ENCODE measurements around the gene METAP1.
"Not testable (repeated sequence)": the region's sequence is repeated elsewhere in the genome, so short reads cannot be mapped to it uniquely, and the experiment has no call there.

METAP1 gene

DNA sequence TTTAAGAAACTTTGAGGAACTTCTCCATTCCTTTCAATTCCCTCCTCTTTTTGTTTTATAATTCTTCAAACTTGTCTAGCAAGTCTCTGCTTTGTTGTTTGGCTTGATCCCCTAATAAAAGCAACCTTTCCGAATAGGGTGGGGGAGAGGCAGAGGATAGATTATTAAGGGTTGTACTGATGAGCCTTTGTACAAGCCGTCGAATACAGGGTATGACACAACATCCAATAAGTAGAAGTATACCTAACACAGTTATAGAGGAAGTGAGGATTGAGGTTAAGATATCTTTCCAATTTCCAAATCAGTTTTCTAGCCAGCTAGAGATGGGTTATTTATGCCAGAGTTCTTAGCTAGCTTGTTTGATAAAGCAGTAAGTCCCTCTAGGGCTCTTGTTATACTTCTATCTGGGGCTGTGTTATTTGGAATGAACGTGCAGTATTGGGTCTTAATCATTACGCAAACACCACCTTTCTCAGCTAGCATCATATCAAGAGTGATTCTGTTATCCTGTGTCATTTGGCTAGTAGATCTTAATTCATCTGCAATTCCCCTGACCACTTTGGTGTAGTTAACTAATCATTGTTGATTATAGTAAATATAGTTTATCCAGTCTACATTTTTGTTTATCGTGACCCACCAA is 18.5 kb downstream of the METAP1 start:
- DNase-seq (ENCODE audit: low spot score), result no peak
- TF ChIP-seq, protein P1, sequence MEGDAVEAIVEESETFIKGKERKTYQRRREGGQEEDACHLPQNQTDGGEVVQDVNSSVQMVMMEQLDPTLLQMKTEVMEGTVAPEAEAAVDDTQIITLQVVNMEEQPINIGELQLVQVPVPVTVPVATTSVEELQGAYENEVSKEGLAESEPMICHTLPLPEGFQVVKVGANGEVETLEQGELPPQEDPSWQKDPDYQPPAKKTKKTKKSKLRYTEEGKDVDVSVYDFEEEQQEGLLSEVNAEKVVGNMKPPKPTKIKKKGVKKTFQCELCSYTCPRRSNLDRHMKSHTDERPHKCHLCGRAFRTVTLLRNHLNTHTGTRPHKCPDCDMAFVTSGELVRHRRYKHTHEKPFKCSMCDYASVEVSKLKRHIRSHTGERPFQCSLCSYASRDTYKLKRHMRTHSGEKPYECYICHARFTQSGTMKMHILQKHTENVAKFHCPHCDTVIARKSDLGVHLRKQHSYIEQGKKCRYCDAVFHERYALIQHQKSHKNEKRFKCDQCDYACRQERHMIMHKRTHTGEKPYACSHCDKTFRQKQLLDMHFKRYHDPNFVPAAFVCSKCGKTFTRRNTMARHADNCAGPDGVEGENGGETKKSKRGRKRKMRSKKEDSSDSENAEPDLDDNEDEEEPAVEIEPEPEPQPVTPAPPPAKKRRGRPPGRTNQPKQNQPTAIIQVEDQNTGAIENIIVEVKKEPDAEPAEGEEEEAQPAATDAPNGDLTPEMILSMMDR (IDR thresholded peaks at IDR 0.05; ENCODE audit: extremely low read depth, missing control alignments), result no peak

DNA sequence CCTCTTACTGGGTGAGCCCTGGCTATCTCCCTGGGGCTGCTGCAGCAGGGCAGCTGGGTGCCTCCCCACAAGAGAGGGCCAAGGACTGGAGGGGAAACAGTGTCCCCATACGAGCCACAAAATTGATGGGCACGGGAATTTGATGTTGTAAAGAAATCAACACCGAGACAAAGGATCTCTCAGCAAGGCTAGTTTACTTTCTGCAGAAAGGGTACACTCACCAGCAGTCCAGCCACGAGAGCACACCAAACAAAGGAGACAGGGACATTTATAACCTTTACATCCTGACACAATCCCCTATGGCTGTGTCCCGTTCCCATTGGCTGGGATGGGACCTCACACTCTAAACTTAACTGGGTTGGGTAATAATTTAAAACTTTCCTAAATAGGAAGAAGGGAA is 25.9 kb downstream of the METAP1 start:
- TF ChIP-seq, protein P1 (IDR thresholded peaks at IDR 0.05; ENCODE audit: extremely low read depth, missing control alignments), result no peak
- DNase-seq (ENCODE audit: low spot score), result no peak

DNA sequence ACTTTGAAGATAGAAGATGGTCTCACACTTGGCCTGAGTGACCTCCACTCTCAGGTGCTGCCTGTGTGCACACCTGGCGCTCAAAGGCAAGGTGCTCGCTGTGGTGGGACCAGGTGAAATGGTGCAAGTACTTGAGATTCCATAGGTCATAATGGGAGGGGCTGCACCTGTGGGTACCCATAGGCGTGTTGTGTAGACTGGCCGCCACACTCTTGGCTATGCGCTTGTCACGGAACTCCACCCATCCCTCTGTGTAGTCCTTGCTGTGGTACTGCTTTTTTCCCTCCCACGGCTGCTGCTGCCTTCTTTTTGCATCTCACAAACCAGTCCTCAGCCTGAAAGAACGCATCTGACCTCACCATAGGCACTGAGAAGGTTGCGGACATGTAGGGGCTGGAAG is 27.0 kb downstream of the METAP1 start:
- DNase-seq (ENCODE audit: low spot score), result no peak
- TF ChIP-seq, protein P1 (IDR thresholded peaks at IDR 0.05; ENCODE audit: extremely low read depth, missing control alignments), result no peak

DNA sequence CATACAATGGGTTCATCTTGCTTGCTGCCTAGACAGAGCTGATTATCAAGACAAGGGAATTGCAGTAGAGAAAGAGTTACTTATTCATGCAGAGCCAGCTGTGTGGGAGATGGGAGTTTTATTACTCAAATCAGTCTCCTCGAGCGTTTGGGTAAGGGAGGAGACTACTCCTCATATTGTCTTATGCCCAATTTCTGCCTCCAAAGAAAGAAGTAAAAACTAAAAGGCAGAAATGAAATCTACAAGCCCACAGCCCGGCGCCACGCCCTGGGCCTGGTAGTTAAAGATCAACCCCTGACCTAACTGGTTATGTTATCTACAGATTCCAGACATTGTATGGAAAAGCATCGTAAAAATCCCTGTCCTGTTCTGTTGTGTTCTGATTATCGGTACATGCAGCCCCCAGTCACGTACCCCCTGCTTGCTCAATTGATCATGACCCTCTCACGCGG is 28.3 kb downstream of the METAP1 start:
- DNase-seq (ENCODE audit: low spot score), result not testable (repeated sequence)

DNA sequence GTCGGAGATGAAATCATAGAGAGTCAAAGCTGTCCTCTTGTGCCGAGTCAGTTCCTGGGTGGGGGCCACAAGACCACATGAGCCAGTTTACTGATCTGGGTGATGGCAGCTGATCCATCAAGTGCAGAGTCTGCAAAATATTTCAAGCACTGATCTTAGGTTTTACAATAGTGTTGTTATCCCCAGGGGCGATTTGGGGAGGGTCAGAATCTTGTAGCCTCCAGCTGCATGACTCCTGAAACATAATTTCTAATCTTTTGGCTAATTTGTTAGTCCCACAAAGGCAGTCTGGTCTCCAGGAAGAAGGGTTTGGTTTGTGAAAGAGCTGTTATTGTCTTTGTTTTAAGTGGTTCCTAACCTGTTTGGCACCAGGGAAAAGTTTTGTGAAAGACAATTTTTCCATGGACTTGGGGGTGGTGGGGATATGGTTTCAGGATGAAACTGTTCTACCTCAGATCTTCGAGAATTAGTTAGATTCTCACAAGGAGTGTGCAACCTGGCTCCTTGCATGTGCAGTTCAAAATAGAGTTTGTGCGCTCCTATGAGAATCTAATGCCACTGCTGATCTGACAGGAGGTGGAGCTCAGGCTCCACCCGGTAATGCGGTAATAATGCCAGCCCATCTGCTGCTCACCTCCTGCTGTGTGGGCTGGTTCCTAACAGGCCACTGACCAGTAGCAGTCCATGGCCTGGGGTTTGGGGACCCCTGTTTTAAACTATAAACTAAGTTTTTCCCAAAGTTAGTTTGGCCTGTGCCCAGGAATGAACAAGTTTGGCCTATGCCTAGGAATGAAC is 29.2 kb downstream of the METAP1 start:
- DNase-seq (ENCODE audit: low spot score), result no peak
- TF ChIP-seq, protein P1 (IDR thresholded peaks at IDR 0.05; ENCODE audit: extremely low read depth, missing control alignments), result no peak

DNA sequence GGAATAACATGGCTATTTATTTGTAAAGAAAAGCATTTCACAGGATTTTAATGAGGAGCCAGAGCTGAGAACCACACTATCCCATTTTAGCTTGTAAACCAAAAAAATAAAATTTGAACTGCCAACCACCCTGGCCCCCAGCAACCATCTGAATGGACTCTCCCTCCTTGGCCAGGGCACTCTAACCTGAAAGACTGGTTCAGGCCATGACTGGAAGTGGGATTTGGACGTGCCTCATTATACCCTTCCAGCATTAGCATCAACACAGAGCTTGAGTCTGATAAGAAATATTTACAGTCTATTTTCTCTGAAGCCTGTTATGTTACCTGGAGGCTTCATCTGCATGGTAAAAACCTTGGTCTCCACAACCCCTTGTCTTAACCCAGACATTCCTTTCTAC is 30.0 kb downstream of the METAP1 start:
- DNase-seq (ENCODE audit: low spot score), result no peak
- TF ChIP-seq, protein P1 (IDR thresholded peaks at IDR 0.05; ENCODE audit: extremely low read depth, missing control alignments), result no peak

DNA sequence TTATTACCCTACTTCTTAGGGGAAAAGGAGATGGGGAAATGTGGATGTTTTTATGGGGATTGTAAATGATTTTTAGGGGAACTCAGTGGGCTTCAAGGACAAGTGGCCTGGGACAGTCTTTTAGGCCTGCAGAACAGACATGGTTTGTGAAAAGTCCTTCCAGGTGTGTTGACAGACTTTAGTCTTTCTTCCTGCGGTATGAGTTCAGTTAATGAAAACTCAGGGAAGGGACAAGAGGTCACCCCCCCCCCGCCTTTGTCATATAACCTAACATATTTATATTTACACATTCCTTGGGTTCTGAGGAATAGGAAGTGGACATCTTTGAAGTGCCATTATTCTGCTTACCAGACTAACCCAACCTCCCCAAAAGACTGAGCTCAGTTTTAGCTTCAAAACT is 31.8 kb downstream of the METAP1 start:
- no peak for DNase-seq (ENCODE audit: low spot score)
- TF ChIP-seq, protein P1 (IDR thresholded peaks at IDR 0.05; ENCODE audit: extremely low read depth, missing control alignments), result no peak

All from GM20000 (cell line).